ENCODE data around the gene MDGA2. TPM values are rescaled to one million over a fixed set of nuclear protein-coding genes. Genes with fewer than 3 reads are reported as not detected.

MDGA2 gene
- total and polyA plus RNA-seq, 8 donors: 0.14 to 2.9 TPM; not detected in 6

- no peak for TF ChIP-seq CTCF (IDR thresholded peaks at IDR 0.05)
- no peak for TF ChIP-seq POLR2AphosphoS5 (IDR thresholded peaks at IDR 0.05)
- TF ChIP-seq EP300 (IDR thresholded peaks at IDR 0.05): no peak
- no peak for TF ChIP-seq POLR2A (IDR thresholded peaks at IDR 0.05)
- WGBS, 5 donors: 76 to 87% (median 83%) methylated on average over 4 of the region's 4 CpGs
- no peaks in the 10 kb centered on the region for H3K36me3 ChIP-seq
Observed at GRCh38 chr14:47490766-47491165, 184.6 kb downstream of the MDGA2 start.

GRCh38 chr14:47490353-47490752 lies 185.1 kb downstream of the MDGA2 start:
- 46 to 55% (median 48%) methylated on average over 3 of the region's 3 CpGs for WGBS, 5 donors
- H3K36me3 ChIP-seq: no peaks in the 10 kb centered on the region
- intact Hi-C loops (cut with DNase I; ENCODE audit: low total_unique reads): no loop called here

More at GRCh38 chr14:47490766-47491165, 184.6 kb downstream of the MDGA2 start:
- DNase-seq: no peak
- no peaks in the 10 kb centered on the region for H3K4me1 ChIP-seq
- intact Hi-C loops (cut with DNase I; ENCODE audit: low total_unique reads): no loop called here
- peaks cover 0 to 5% (median 2%) of the 10 kb centered on the region in 4 donors for H3K9me3 ChIP-seq
- no peak overlapping the region for H3K27ac ChIP-seq
- no peak overlapping the region for H3K4me3 ChIP-seq
- H3K27me3 ChIP-seq: no peaks in the 10 kb centered on the region

GRCh38 chr14:47485421-47485820 lies 190.0 kb downstream of the MDGA2 start:
- no peak for DNase-seq
- intact Hi-C loops (cut with DNase I; ENCODE audit: low total_unique reads): no loop called here
- WGBS, 5 donors: 55 to 76% (median 74%) methylated on average over 2 of the region's 2 CpGs
- H3K4me3 ChIP-seq: no peak overlapping the region
- H3K4me1 ChIP-seq: no peaks in the 10 kb centered on the region
- H3K36me3 ChIP-seq: no peaks in the 10 kb centered on the region
- no peak overlapping the region for H3K27ac ChIP-seq
- H3K9me3 ChIP-seq: peaks cover 0 to 4% (median 0%) of the 10 kb centered on the region in 4 donors
- TF ChIP-seq POLR2A (IDR thresholded peaks at IDR 0.05): no peak
- TF ChIP-seq CTCF (IDR thresholded peaks at IDR 0.05): no peak
- TF ChIP-seq POLR2AphosphoS5 (IDR thresholded peaks at IDR 0.05): no peak
- TF ChIP-seq EP300 (IDR thresholded peaks at IDR 0.05): no peak
- no peaks in the 10 kb centered on the region for H3K27me3 ChIP-seq

More at GRCh38 chr14:47490353-47490752, 185.1 kb downstream of the MDGA2 start:
- no peaks in the 10 kb centered on the region for H3K27me3 ChIP-seq
- no peaks in the 10 kb centered on the region for H3K4me1 ChIP-seq
- no peak overlapping the region for H3K27ac ChIP-seq
- no peak overlapping the region for H3K4me3 ChIP-seq
- no peak for TF ChIP-seq POLR2A (IDR thresholded peaks at IDR 0.05)
- TF ChIP-seq EP300 (IDR thresholded peaks at IDR 0.05): no peak
- TF ChIP-seq POLR2AphosphoS5 (IDR thresholded peaks at IDR 0.05): no peak
- no peak for TF ChIP-seq CTCF (IDR thresholded peaks at IDR 0.05)
- DNase-seq: no peak
- peaks cover 0 to 9% (median 2%) of the 10 kb centered on the region in 4 donors for H3K9me3 ChIP-seq

- Histone ChIP-seq H3K4me3 (no peak overlapping the region), H3K9me3 (peaks cover 0 to 4% (median 0%) of the 10 kb centered on the region in 4 donors), H3K27ac (no peak overlapping the region), H3K36me3 (no peaks in the 10 kb centered on the region), H3K27me3 (no peaks in the 10 kb centered on the region), H3K4me1 (no peaks in the 10 kb centered on the region)
- intact Hi-C loops (cut with DNase I; ENCODE audit: low total_unique reads): no loop called here
- TF ChIP-seq EP300 (IDR thresholded peaks at IDR 0.05) (no peak), POLR2AphosphoS5 (IDR thresholded peaks at IDR 0.05) (no peak)
- DNase-seq: no peak
Observed at GRCh38 chr14:47483449-47483848, 192.0 kb downstream of the MDGA2 start.

GRCh38 chr14:47471075-47471474 lies 204.3 kb downstream of the MDGA2 start:
- no peak overlapping the region for H3K4me3 ChIP-seq
- no peaks in the 10 kb centered on the region for H3K27me3 ChIP-seq
- intact Hi-C loops (cut with DNase I; ENCODE audit: low total_unique reads): no loop called here
- H3K27ac ChIP-seq: no peak overlapping the region
- 30 to 53% (median 38%) methylated on average over 2 of the region's 2 CpGs for WGBS, 5 donors
- H3K9me3 ChIP-seq: peaks cover 0 to 12% (median 0%) of the 10 kb centered on the region in 4 donors
- DNase-seq: no peak
- H3K36me3 ChIP-seq: no peaks in the 10 kb centered on the region
- H3K4me1 ChIP-seq: no peaks in the 10 kb centered on the region
- TF ChIP-seq CTCF (IDR thresholded peaks at IDR 0.05) (no peak), EP300 (IDR thresholded peaks at IDR 0.05) (no peak), POLR2A (IDR thresholded peaks at IDR 0.05) (no peak), POLR2AphosphoS5 (IDR thresholded peaks at IDR 0.05) (no peak)

Data from stomach (tissue), 9 donors.